ENCODE measurements around the gene ORM1. TPM values are rescaled to one million over a fixed set of nuclear protein-coding genes. Genes with fewer than 3 reads are reported as not detected.

Gene ORM1
- total and polyA plus RNA-seq, 2 donors (not counting 1 experiment from before 2014, with no cell fraction given): not detected

DNA sequence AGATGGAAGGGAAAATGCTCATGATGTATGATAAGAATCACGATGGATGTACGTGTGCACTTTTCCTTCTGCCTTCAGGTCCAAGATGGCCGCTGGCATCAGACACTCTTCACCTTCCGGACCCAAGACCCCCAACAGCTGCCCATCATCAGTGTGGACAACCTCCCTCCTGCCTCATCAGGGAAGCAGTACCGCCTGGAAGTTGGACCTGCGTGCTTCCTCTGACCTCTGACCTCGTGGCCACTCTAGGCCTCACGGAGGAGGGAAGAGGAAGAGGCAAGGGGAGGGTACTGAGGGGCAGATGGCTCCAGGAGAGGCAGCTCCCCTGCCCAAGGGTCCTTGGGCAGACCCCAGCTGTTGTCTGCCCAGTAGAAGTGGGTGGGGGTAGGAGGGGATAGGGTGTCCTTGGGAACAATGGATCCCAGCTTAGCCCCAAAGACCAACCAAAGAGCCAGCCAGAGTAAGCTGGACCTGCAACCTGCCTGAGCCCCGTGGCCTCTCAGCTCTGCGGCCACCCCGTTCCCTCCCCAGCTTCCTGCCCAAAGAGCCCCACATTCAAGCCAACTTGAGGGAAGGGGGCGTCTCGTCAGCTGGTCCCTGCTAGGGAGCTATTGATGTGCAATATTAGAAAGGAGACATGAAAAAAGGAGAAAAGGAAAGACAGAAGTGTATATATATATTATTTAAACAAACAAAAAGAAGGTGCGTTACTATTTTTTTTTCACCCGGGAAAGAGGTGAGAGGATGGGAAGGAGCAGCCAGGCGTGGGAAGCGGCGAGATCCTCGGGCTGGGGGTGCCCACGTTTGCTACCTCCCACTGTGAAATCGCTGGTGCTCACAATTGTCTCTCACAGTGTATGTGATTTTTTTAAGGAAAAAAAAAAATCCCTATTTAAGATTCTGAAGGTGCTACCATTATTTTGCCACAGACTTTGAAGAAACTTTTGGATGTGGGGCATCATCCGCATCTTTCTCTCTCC, 12.1 kb upstream of the ORM1 start:
- no peaks in the 10 kb centered on the region for H4K20me1 ChIP-seq (ENCODE audit: control insufficient read depth, extremely low read depth, insufficient read depth, low read length)
- H3K4me2 ChIP-seq (ENCODE audit: extremely low read depth, insufficient read depth, low read length): no peak overlapping the region
- H3K27me3 ChIP-seq (ENCODE audit: control insufficient read depth, insufficient read depth, low read length): no peaks in the 10 kb centered on the region
- no peak overlapping the region for H3K27ac ChIP-seq (ENCODE audit: insufficient read depth, low read length)
- no peaks in the 10 kb centered on the region for H3K9me3 ChIP-seq (ENCODE audit: control insufficient read depth, insufficient read depth, low read depth, low read length)
- no peak for DNase-seq (ENCODE audit: low read depth in 2 of 2)
- no peaks in the 10 kb centered on the region for H3K4me1 ChIP-seq (ENCODE audit: control insufficient read depth, extremely low read depth, insufficient read depth, low read length)
- no peaks in the 10 kb centered on the region for H3K79me2 ChIP-seq (ENCODE audit: control insufficient read depth, insufficient read depth, low read length)
- H3K9ac ChIP-seq (ENCODE audit: insufficient read depth, low read length): no peak overlapping the region
- no peak overlapping the region for H3K4me3 ChIP-seq (replicated peaks in 1 of 4; ENCODE audit: control extremely low read depth in 1 of 4, insufficient read depth in 1 of 4, low read depth in 3 of 4, low read length in 4 of 4)
- no peak overlapping the region for H2AFZ ChIP-seq (ENCODE audit: low read length)
- TF ChIP-seq, protein P1, sequence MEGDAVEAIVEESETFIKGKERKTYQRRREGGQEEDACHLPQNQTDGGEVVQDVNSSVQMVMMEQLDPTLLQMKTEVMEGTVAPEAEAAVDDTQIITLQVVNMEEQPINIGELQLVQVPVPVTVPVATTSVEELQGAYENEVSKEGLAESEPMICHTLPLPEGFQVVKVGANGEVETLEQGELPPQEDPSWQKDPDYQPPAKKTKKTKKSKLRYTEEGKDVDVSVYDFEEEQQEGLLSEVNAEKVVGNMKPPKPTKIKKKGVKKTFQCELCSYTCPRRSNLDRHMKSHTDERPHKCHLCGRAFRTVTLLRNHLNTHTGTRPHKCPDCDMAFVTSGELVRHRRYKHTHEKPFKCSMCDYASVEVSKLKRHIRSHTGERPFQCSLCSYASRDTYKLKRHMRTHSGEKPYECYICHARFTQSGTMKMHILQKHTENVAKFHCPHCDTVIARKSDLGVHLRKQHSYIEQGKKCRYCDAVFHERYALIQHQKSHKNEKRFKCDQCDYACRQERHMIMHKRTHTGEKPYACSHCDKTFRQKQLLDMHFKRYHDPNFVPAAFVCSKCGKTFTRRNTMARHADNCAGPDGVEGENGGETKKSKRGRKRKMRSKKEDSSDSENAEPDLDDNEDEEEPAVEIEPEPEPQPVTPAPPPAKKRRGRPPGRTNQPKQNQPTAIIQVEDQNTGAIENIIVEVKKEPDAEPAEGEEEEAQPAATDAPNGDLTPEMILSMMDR (conservative IDR thresholded peaks at IDR 0.05 in 1 of 2, IDR thresholded peaks at IDR 0.05 in 1 of 2; ENCODE audit: low read depth in 1 of 2, low read length in 2 of 2): no peak
- TF ChIP-seq EZH2 (IDR thresholded peaks at IDR 0.05; ENCODE audit: low read length, missing control alignments): no peak
- H3K36me3 ChIP-seq (ENCODE audit: control insufficient read depth, insufficient read depth, low read length): peaks cover 2% of the 10 kb centered on the region

DNA sequence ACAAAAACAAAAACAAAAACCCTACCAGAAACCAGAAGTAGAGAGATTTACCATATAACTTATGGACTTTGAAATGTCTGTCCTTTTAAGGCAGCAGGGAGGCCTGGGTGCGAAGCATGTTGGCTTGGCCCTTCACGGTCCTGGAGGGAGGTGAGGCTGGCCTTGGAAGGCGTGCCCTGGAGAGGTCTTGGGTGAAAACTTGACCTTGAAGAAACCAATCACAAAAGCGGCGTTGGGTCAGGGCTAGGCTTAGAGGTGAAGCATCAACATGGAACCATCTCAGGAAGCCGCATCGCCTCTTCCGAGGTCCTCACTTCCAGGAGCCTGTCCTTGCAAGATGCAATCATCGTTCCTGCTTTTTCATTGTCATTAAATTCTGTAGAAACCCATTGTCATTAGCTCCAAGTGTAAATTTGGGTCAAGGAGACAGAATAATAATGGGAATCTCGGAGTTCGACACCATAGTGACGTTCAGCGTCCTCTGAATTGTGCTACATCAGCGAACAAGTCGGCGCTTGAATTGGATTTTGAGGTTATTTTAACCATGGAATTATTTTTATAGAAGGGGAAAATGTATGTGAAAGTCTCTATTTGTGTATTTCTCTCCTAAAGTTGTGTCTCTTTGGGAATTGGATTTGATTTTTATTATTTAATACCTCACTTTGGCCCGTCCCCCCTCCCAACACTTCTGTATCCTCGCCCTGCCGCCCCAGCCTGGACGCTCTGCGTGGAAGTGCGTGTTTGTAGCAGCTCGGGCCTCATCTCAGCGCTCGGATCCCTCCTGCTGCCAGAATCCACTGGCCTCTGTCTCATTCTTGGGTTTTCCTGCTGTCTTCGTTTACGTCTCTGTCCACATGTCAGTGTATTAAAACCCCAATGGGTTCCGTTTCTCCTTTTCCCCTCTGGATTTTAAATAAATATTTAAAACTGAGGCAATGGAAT, 11.1 kb upstream of the ORM1 start:
- Histone ChIP-seq H3K36me3 (ENCODE audit: control insufficient read depth, insufficient read depth, low read length) (peaks cover 2% of the 10 kb centered on the region), H3K9ac (ENCODE audit: insufficient read depth, low read length) (no peak overlapping the region), H4K20me1 (ENCODE audit: control insufficient read depth, extremely low read depth, insufficient read depth, low read length) (no peaks in the 10 kb centered on the region), H2AFZ (ENCODE audit: low read length) (no peak overlapping the region), H3K27ac (ENCODE audit: insufficient read depth, low read length) (no peak overlapping the region), H3K4me1 (ENCODE audit: control insufficient read depth, extremely low read depth, insufficient read depth, low read length) (no peaks in the 10 kb centered on the region), H3K9me3 (ENCODE audit: control insufficient read depth, insufficient read depth, low read depth, low read length) (no peaks in the 10 kb centered on the region), H3K27me3 (ENCODE audit: control insufficient read depth, insufficient read depth, low read length) (no peaks in the 10 kb centered on the region), H3K4me3 (replicated peaks in 1 of 4; ENCODE audit: control extremely low read depth in 1 of 4, insufficient read depth in 1 of 4, low read depth in 3 of 4, low read length in 4 of 4) (no peak overlapping the region), H3K79me2 (ENCODE audit: control insufficient read depth, insufficient read depth, low read length) (no peaks in the 10 kb centered on the region), H3K4me2 (ENCODE audit: extremely low read depth, insufficient read depth, low read length) (no peak overlapping the region)
- TF ChIP-seq EZH2 (IDR thresholded peaks at IDR 0.05; ENCODE audit: low read length, missing control alignments): no peak
- TF ChIP-seq, protein P1 (conservative IDR thresholded peaks at IDR 0.05 in 1 of 2, IDR thresholded peaks at IDR 0.05 in 1 of 2; ENCODE audit: low read depth in 1 of 2, low read length in 2 of 2): no peak
- no peak for DNase-seq (ENCODE audit: low read depth in 2 of 2)

DNA sequence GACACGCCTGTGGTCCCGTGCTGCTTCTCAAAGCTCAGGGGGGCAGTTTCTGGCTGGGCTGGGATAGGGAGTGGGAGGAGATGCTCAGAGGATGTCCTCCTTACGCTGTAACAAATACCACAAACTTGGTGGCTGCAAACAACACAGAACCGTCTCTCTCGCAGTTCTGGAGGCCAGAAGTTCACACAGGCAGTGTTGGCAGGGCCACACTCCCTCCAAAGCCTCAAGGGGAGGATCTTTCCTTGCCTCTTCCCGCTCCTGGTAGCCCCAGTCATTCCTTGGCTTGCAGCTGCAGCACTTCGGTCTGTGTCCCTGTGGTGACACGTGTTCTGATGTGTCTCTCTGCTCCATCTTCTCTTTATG, 10.4 kb upstream of the ORM1 start:
- Histone ChIP-seq H3K9me3 (ENCODE audit: control insufficient read depth, insufficient read depth, low read depth, low read length) (no peaks in the 10 kb centered on the region), H3K79me2 (ENCODE audit: control insufficient read depth, insufficient read depth, low read length) (no peaks in the 10 kb centered on the region), H3K36me3 (ENCODE audit: control insufficient read depth, insufficient read depth, low read length) (peaks cover 1% of the 10 kb centered on the region), H3K4me2 (ENCODE audit: extremely low read depth, insufficient read depth, low read length) (no peak overlapping the region), H3K4me3 (replicated peaks in 1 of 4; ENCODE audit: control extremely low read depth in 1 of 4, insufficient read depth in 1 of 4, low read depth in 3 of 4, low read length in 4 of 4) (no peak overlapping the region), H3K4me1 (ENCODE audit: control insufficient read depth, extremely low read depth, insufficient read depth, low read length) (no peaks in the 10 kb centered on the region), H3K9ac (ENCODE audit: insufficient read depth, low read length) (no peak overlapping the region), H4K20me1 (ENCODE audit: control insufficient read depth, extremely low read depth, insufficient read depth, low read length) (no peaks in the 10 kb centered on the region), H3K27me3 (ENCODE audit: control insufficient read depth, insufficient read depth, low read length) (no peaks in the 10 kb centered on the region), H2AFZ (ENCODE audit: low read length) (no peak overlapping the region), H3K27ac (ENCODE audit: insufficient read depth, low read length) (no peak overlapping the region)
- DNase-seq (ENCODE audit: low read depth in 2 of 2): no peak
- TF ChIP-seq, protein P1 (conservative IDR thresholded peaks at IDR 0.05 in 1 of 2, IDR thresholded peaks at IDR 0.05 in 1 of 2; ENCODE audit: low read depth in 1 of 2, low read length in 2 of 2): no peak
- no peak for TF ChIP-seq EZH2 (IDR thresholded peaks at IDR 0.05; ENCODE audit: low read length, missing control alignments)
